Liver (tissue), 9 donors: ENCODE results near the gene ZKSCAN1. TPM values are rescaled to one million over a fixed set of nuclear protein-coding genes. Genes with fewer than 3 reads are reported as not detected.
"Not testable (repeated sequence)": the region's sequence is repeated elsewhere in the genome, so short reads cannot be mapped to it uniquely, and the experiment has no call there.

Experiments used
- DNase-seq: peaks from one replicate; pipeline ENCODE4 v3.0.0-alpha.2; 2017; ENCODE audit warnings: low spot score
- H3K27ac ChIP-seq, 2 donors: one replicate each; pipeline ENCODE4 v1.7.0; 2013; ENCODE audit warnings: inconsistent platforms in 2 of 2, low read length in 2 of 2, control low read depth in 1 of 2, low read depth in 1 of 2, mild to moderate bottlenecking in 1 of 2
- H3K27me3 ChIP-seq, 4 donors: one replicate each; pipeline versions ENCODE4 v1.6.1 to v1.7.0; 2013; ENCODE audit warnings: low read length in 3 of 4, inconsistent platforms in 1 of 4, mild to moderate bottlenecking in 1 of 4, moderate library complexity in 1 of 4; ENCODE audit not compliant: control insufficient read depth in 4 of 4, insufficient read depth in 4 of 4
- H3K36me3 ChIP-seq, 4 donors: one replicate each; pipeline versions ENCODE4 v1.6.1 to v1.7.0; 2013; ENCODE audit warnings: low read length in 3 of 4, mild to moderate bottlenecking in 3 of 4, low read depth in 1 of 4, moderate library complexity in 1 of 4; ENCODE audit not compliant: control insufficient read depth in 4 of 4, insufficient read depth in 3 of 4
- H3K4me1 ChIP-seq, 4 donors: one replicate each; pipeline versions ENCODE4 v1.6.1 to v1.7.0; 2013; ENCODE audit warnings: low read length in 3 of 4, mild to moderate bottlenecking in 3 of 4, moderate library complexity in 1 of 4; ENCODE audit not compliant: control insufficient read depth in 4 of 4, insufficient read depth in 4 of 4
- H3K4me3 ChIP-seq, 3 donors: one replicate each; pipeline versions ENCODE4 v1.6.1 to v1.7.0; 2013; ENCODE audit warnings: low read length in 3 of 3, control low read depth in 1 of 3, low read depth in 1 of 3, mild to moderate bottlenecking in 1 of 3
- H3K9ac ChIP-seq, 2 donors: one replicate each; pipeline ENCODE4 v1.7.0; 2013; ENCODE audit warnings: low read length in 2 of 2, mild to moderate bottlenecking in 2 of 2, moderate library complexity in 2 of 2, control low read depth in 1 of 2, low read depth in 1 of 2
- H3K9me3 ChIP-seq, 4 donors: one replicate each; pipeline versions ENCODE4 v1.6.1 to v1.7.0; 2013; ENCODE audit warnings: low read length in 3 of 4; ENCODE audit not compliant: control insufficient read depth in 4 of 4
- CTCF ChIP-seq: fragments of 150-350 bp; IDR thresholded peaks from 2 replicates; pipeline ENCODE4 v1.5.1; 2017; ENCODE audit warnings: improper control_type of control experiment, low read depth, low read length; ENCODE audit not compliant: missing input control
- EGR1 ChIP-seq, 2 donors: IDR thresholded peaks; 2 replicates each; pipeline ENCODE4 v1.6.1; 2016 to 2018; ENCODE audit warnings: antibody characterized with exemption in 2 of 2, low read depth in 2 of 2
- FOXA2 ChIP-seq: IDR thresholded peaks from 2 replicates; pipeline ENCODE4 v1.6.1; 2016; ENCODE audit warnings: antibody characterized with exemption
- GABPA ChIP-seq, 2 donors: IDR thresholded peaks in 1 of 2; conservative IDR thresholded peaks in 1 of 2; 2 replicates each; pipeline ENCODE4 v1.6.1; 2016; ENCODE audit warnings: antibody characterized with exemption in 2 of 2, mild to moderate bottlenecking in 1 of 2, moderate library complexity in 1 of 2
- HNF4A ChIP-seq, 2 donors: conservative IDR thresholded peaks; 2 replicates each; pipeline ENCODE4 v1.6.1; 2016; ENCODE audit warnings: antibody characterized with exemption in 2 of 2, mild to moderate bottlenecking in 2 of 2
- HNF4G ChIP-seq: IDR thresholded peaks from 2 replicates; pipeline ENCODE4 v1.6.1; 2016; ENCODE audit warnings: antibody characterized with exemption
- JUND ChIP-seq, 2 donors: IDR thresholded peaks; 2 replicates each; pipeline ENCODE4 v1.6.1; 2016; ENCODE audit warnings: antibody characterized with exemption in 2 of 2
- RAD21 ChIP-seq, 2 donors: IDR thresholded peaks; 2 replicates each; pipeline ENCODE4 v1.6.1; 2016; ENCODE audit warnings: antibody characterized with exemption in 2 of 2, mild to moderate bottlenecking in 2 of 2
- REST ChIP-seq: IDR thresholded peaks from 2 replicates; pipeline ENCODE4 v1.6.1; 2016; ENCODE audit warnings: antibody characterized with exemption, mild to moderate bottlenecking
- RXRA ChIP-seq, 2 donors: IDR thresholded peaks; 2 replicates each; pipeline ENCODE4 v1.6.1; 2017 to 2018; ENCODE audit warnings: antibody characterized with exemption in 2 of 2, mild to moderate bottlenecking in 1 of 2
- SP1 ChIP-seq: IDR thresholded peaks from 2 replicates; pipeline ENCODE4 v1.6.1; 2018; ENCODE audit warnings: antibody characterized with exemption, mild to moderate bottlenecking
- TAF1 ChIP-seq: conservative IDR thresholded peaks from 2 replicates; pipeline ENCODE4 v1.6.1; 2016; ENCODE audit warnings: antibody characterized with exemption, mild to moderate bottlenecking
- YY1 ChIP-seq: IDR thresholded peaks from 2 replicates; pipeline ENCODE4 v1.6.1; 2016; ENCODE audit warnings: antibody characterized with exemption, mild to moderate bottlenecking
- WGBS: extraction: QIAGEN DNeasy Blood & Tissue Kit; methylation state at CpG from one replicate; pipeline ENCODE4 v1.1.7; 2013; 5-methylcytosine and 5-hydroxymethylcytosine counted together
- polyA plus RNA-seq, 2 donors: library from polyadenylated mRNA; stranded (reverse) in 1 of 2; unstranded in 1 of 2; fragments of 200-250 nt in 1 of 2; fragments of >200 nt in 1 of 2; fragmentation: Nextera tagmentation in 1 of 2; extraction: Ambion mirVana in 1 of 2; gene quantifications; one replicate each; pipeline versions ENCODE4 v1.2.1 to v1.2.3, GENCODE V29; 2013 to 2015
- total RNA-seq, 2 donors: library from RNA; depleted of rRNA; stranded (reverse); fragments of >200 nt; gene quantifications; one replicate each; pipeline ENCODE4 v1.2.3, GENCODE V29; 2014
- TF ChIP-seq, protein P1 (sequence below): IDR thresholded peaks from 2 replicates; pipeline ENCODE4 v1.6.1; 2016; ENCODE audit warnings: antibody characterized with exemption
- donor health status: healthy.
- donor health status: healthy.
- donor health status: healthy.
- donor health status: healthy.
- donor health status: healthy.

ZKSCAN1 gene
- total and polyA plus RNA-seq, 4 donors = 11.8 to 117 (median 30.1) TPM

DNA sequence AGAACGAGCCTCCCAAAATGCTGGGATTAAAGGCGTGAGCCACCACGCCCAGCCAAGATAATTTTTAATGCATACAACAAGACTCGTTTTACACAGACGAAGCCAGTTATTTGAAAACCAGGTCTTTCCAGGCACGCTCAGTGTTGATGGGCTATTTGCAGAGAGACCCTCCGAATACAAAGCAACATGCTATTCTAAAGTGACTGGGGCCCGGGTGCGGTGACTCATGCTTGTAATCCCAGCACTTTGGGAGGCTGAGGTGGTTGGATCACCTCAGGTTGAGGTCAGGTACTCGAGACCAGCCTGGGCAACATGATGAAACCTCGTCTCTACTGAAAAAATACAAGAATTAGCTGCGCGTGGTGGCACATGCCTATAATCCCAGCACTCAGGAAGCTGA lies 38.8 kb upstream of the ZKSCAN1 start:
- Histone ChIP-seq H3K27ac (peak overlapping the region; percentile 83 to 97), H3K9ac (no peak overlapping the region), H3K36me3 (peaks cover 0 to 6% (median 3%) of the 10 kb centered on the region in 4 donors), H3K4me3 (no peak overlapping the region), H3K27me3 (no peaks in the 10 kb centered on the region), H3K9me3 (no peaks in the 10 kb centered on the region), H3K4me1 (peaks cover 16 to 34% (median 24%) of the 10 kb centered on the region in 4 donors)
- TF ChIP-seq GABPA (IDR thresholded peaks at IDR 0.05 in 1 of 2, conservative IDR thresholded peaks at IDR 0.05 in 1 of 2) (no peak), RXRA (IDR thresholded peaks at IDR 0.05) (peak; percentile 6 to 22)
- 73% methylated on average over 13 of the region's 13 CpGs for WGBS
- no peak for DNase-seq

GRCh38 chr7:99979814-99980225 lies 35.6 kb upstream of the ZKSCAN1 start:
- H3K9ac ChIP-seq, H3K27me3 ChIP-seq, H3K4me3 ChIP-seq, DNase-seq, H3K9me3 ChIP-seq, H3K36me3 ChIP-seq: not testable (repeated sequence)
- Histone ChIP-seq H3K27ac (peak overlapping the region; percentile 82 to 94), H3K4me1 (peaks cover 6 to 44% (median 27%) of the 10 kb centered on the region in 4 donors)
- TF ChIP-seq RAD21 (IDR thresholded peaks at IDR 0.05) (peak; percentile 68 to 71), CTCF (peak; percentile 48), HNF4G (peak; percentile 1)
- WGBS = 6% methylated on average over 10 of the region's 10 CpGs

DNA sequence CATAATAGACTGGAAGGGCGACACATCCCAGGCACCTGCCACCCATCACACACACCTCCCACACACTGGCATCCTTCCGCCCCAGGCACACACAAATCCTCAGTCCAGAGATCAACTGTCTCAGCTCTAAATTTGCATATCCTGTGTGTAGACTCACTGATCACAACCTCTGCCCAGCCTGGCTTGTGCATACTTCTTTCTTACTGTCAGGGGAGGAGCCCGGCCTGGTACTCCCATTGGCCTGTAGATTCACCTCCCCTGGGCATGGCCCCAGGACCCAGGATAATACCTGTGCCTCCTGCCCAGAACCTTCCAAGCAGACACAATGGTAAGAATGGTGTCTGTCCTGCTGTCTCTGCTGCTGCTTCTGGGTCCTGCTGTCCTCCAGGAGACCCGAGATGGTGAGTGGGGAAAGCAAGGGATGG lies 34.9 kb upstream of the ZKSCAN1 start:
- peak overlapping the region; percentile 41 to 85 (median 64) for H3K4me3 ChIP-seq
- H3K9ac ChIP-seq = peak overlapping the region; percentile 53 to 90
- H3K27me3 ChIP-seq, H3K9me3 ChIP-seq, DNase-seq: not testable (repeated sequence)
- peak overlapping the region; percentile 82 to 94 for H3K27ac ChIP-seq
- H3K36me3 ChIP-seq = peaks cover 2 to 12% (median 3%) of the 10 kb centered on the region in 4 donors
- H3K4me1 ChIP-seq = peaks cover 6 to 51% (median 27%) of the 10 kb centered on the region in 4 donors
- 36% methylated on average over 4 of the region's 4 CpGs for WGBS
- TF ChIP-seq REST (peak; percentile 92), GABPA (IDR thresholded peaks at IDR 0.05 in 1 of 2, conservative IDR thresholded peaks at IDR 0.05 in 1 of 2) (peak in 1 of 2 donors; percentile 45), TAF1 (peak; percentile 90), SP1 (peak; percentile 82), FOXA2 (peak; percentile 25), YY1 (peak; percentile 71), RAD21 (IDR thresholded peaks at IDR 0.05) (peak in 1 of 2 donors; percentile 4), JUND (IDR thresholded peaks at IDR 0.05) (peak; percentile 37 to 50), EGR1 (IDR thresholded peaks at IDR 0.05; ENCODE audit: low read depth in 2 of 2) (peak in 1 of 2 donors; percentile 14), HNF4A (conservative IDR thresholded peaks at IDR 0.05) (peak; percentile 66 to 68), RXRA (IDR thresholded peaks at IDR 0.05) (peak; percentile 55 to 69)
- TF ChIP-seq, protein P1, sequence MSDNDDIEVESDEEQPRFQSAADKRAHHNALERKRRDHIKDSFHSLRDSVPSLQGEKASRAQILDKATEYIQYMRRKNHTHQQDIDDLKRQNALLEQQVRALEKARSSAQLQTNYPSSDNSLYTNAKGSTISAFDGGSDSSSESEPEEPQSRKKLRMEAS = peak; percentile 54

- peaks cover 2 to 17% (median 9%) of the 10 kb centered on the region in 4 donors for H3K36me3 ChIP-seq
- DNase-seq, H3K9me3 ChIP-seq, H3K27me3 ChIP-seq: not testable (repeated sequence)
- peak overlapping the region; percentile 53 to 90 for H3K9ac ChIP-seq
- peak overlapping the region; percentile 41 to 85 (median 64) for H3K4me3 ChIP-seq
- H3K4me1 ChIP-seq = peaks cover 6 to 56% (median 27%) of the 10 kb centered on the region in 4 donors
- WGBS = 42% methylated on average over 7 of the region's 7 CpGs
- H3K27ac ChIP-seq = peak overlapping the region; percentile 82 to 88
These were observed 34.3 kb upstream of the ZKSCAN1 start for GRCh38 chr7:99981066-99981465.
